NB4 (cell line): ENCODE data around the gene WFS1.

Experiments used
- DNase-seq: peaks from one replicate; pipeline ENCODE4 v3.0.0; 2010; ENCODE audit warnings: low read depth
- H3K4me3 ChIP-seq: one replicate; pipeline ENCODE4 v1.5.1; 2011; ENCODE audit warnings: mild to moderate bottlenecking, low read depth, low read length, moderate library complexity
- CTCF ChIP-seq: IDR thresholded peaks from one replicate; pipeline ENCODE4 v1.5.1; 2012; ENCODE audit warnings: low read depth, low read length
- MYC ChIP-seq: IDR thresholded peaks from 2 replicates; pipeline ENCODE4 v1.6.1; 2011; ENCODE audit warnings: low read depth, low read length
- POLR2A ChIP-seq: IDR thresholded peaks from 2 replicates; pipeline ENCODE4 v1.6.1; 2011; ENCODE audit warnings: mild to moderate bottlenecking; ENCODE audit not compliant: insufficient read length; ENCODE audit errors: extremely low read depth
- TF ChIP-seq, protein P1 (sequence below): IDR thresholded peaks from 2 replicates; pipeline ENCODE4 v1.6.1; 2011; ENCODE audit warnings: low read depth, low read length

Gene WFS1

GRCh38 chr4:6262847-6263487, 6.7 kb upstream of the WFS1 start:
- TF ChIP-seq MYC (no peak), CTCF (no peak), POLR2A (no peak)
- TF ChIP-seq, protein P1, sequence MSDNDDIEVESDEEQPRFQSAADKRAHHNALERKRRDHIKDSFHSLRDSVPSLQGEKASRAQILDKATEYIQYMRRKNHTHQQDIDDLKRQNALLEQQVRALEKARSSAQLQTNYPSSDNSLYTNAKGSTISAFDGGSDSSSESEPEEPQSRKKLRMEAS = no peak
- no peak for DNase-seq
- H3K4me3 ChIP-seq = no peak overlapping the region

GRCh38 chr4:6263526-6264224, 6.0 kb upstream of the WFS1 start:
- no peak overlapping the region for H3K4me3 ChIP-seq
- DNase-seq = no peak
- TF ChIP-seq, protein P1 = no peak
- TF ChIP-seq MYC = no peak
- TF ChIP-seq POLR2A = no peak
- TF ChIP-seq CTCF = no peak

DNA sequence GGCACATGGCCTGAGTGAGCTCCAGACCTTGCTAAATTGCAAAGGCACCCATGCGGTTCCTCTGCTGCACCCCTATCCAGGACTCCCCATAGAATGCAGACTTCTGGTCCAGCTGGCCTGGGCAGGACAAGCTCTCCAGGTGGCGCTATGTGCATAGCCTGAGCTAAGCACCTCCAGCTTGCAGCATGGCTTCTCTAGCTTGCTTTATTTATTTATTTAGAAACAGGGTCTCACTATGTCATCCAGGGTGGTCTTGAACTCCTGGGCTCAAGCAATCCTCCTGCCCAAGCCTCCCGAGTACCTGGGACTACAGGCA, 5.5 kb upstream of the WFS1 start:
- DNase-seq = peak; percentile 46
- TF ChIP-seq POLR2A (no peak), CTCF (peak; percentile 59), MYC (no peak)
- TF ChIP-seq, protein P1 = 0 out of 2 replicates have a peak, but pooled peaks have one; percentile 9

DNA sequence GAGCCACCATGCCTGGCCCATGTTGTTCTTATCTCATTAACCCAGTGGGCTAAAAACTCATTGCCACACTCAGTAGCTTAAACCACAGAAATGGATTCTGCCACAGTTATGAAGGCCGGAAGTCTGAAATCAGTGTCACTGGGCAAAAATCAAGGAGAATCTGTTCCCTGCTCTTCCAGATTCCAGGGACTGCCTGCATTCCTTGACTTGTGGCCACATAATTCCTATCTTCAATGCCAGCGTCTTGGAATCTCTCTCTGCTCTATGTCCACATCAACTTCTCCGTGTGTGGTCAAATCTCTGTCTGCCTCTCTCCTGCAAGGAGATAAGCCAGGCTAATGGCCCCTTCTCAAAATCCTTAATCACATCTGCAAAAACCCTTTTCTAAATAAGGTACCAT, 4.1 kb upstream of the WFS1 start:
- TF ChIP-seq CTCF (no peak), POLR2A (no peak), MYC (no peak)
- TF ChIP-seq, protein P1 = no peak
- DNase-seq = no peak
- no peak overlapping the region for H3K4me3 ChIP-seq

More for the DNA sequence above, 5.5 kb upstream of the WFS1 start:
- no peak overlapping the region for H3K4me3 ChIP-seq

GRCh38 chr4:6267573-6267972, 2.1 kb upstream of the WFS1 start:
- DNase-seq = peak; percentile 67
- TF ChIP-seq, protein P1 = peak; percentile 59; the same call in 1 of the 2 replicates
- TF ChIP-seq MYC (peak; percentile 60), CTCF (no peak)
- no peak overlapping the region for H3K4me3 ChIP-seq
